Aorta (tissue), 5 donors: ENCODE data around the gene TBC1D10B. TPM values are rescaled to one million over a fixed set of nuclear protein-coding genes. Genes with fewer than 3 reads are reported as not detected.

Source experiments
- ATAC-seq: fragments of 200-7000 bp; cut with Tn5 transposase; one replicate; pipeline ENCODE4 v1.9.1; 2022; ENCODE audit warnings: moderate library complexity; ENCODE audit not compliant: low FRiP score
- DNase-seq, 2 donors: peaks; one replicate each; pipeline ENCODE4 v3.0.0-alpha.2; 2020
- H3K27ac ChIP-seq, 2 donors: one replicate each; pipeline ENCODE4 v1.5.1; 2013; ENCODE audit warnings: low read length in 2 of 2, mild to moderate bottlenecking in 2 of 2, moderate library complexity in 2 of 2, control low read depth in 1 of 2, inconsistent platforms in 1 of 2, low read depth in 1 of 2
- H3K27me3 ChIP-seq, 2 donors: one replicate each; pipeline ENCODE4 v1.6.1; 2013; ENCODE audit warnings: control low read depth in 1 of 2, low read length in 1 of 2, mild to moderate bottlenecking in 1 of 2, moderate library complexity in 1 of 2; ENCODE audit not compliant: insufficient read depth in 2 of 2, control insufficient read depth in 1 of 2
- H3K36me3 ChIP-seq, 2 donors: one replicate each; pipeline ENCODE4 v1.6.1; 2013; ENCODE audit warnings: control low read depth in 1 of 2, low read length in 1 of 2, mild to moderate bottlenecking in 1 of 2; ENCODE audit not compliant: insufficient read depth in 2 of 2, control insufficient read depth in 1 of 2
- H3K4me1 ChIP-seq, 2 donors: one replicate each; pipeline ENCODE4 v1.6.1; 2013; ENCODE audit warnings: low read length in 2 of 2, control low read depth in 1 of 2, mild to moderate bottlenecking in 1 of 2, moderate library complexity in 1 of 2; ENCODE audit not compliant: insufficient read depth in 2 of 2, control insufficient read depth in 1 of 2
- H3K4me3 ChIP-seq, 2 donors: one replicate each; pipeline ENCODE4 v1.5.1; 2013; ENCODE audit warnings: low read length in 2 of 2, control low read depth in 1 of 2, mild to moderate bottlenecking in 1 of 2
- H3K9me3 ChIP-seq: one replicate; pipeline ENCODE4 v1.6.1; 2013; ENCODE audit warnings: mild to moderate bottlenecking, low read length; ENCODE audit not compliant: control insufficient read depth
- WGBS, 2 donors: extraction: QIAGEN DNeasy Blood & Tissue Kit; methylation state at CpG; one replicate each; pipeline ENCODE4 v1.1.7; 2013; 5-methylcytosine and 5-hydroxymethylcytosine counted together
- intact Hi-C, 2 donors: fragments of 100-400 bp; cut with DNase I; formaldehyde crosslinking; loops; one replicate each; pipeline versions ENCODE4 v1.14.2 to v1.15.0; 2022
- polyA plus RNA-seq, 2 donors: library from polyadenylated mRNA; stranded (reverse); fragments of 200-250 nt; gene quantifications; one replicate each; pipeline ENCODE4 v1.2.3, GENCODE V29; 2013
- total RNA-seq, 2 donors: library from RNA; stranded (reverse); fragmentation: NEBNext Ultra II Directional; extraction: Animal tissue kit (Norgen Biotek cat#: 25700); gene quantifications; one replicate each; pipeline ENCODE4 v1.2.1, GENCODE V29; 2021
- donor health status: healthy with polysubstance abuse.
- donor health status: Bipolar disorder and iron deficiency.
- donor health status: DM: no; HTN: no; CAD: no.
- donor health status: DM: no; HTN: no; CAD: no.
- donor health status: DM: yes; HTN: yes; CAD: no.

The TBC1D10B gene
- total and polyA plus RNA-seq, 4 donors: 10.3 to 38.0 (median 26.4) TPM

DNA sequence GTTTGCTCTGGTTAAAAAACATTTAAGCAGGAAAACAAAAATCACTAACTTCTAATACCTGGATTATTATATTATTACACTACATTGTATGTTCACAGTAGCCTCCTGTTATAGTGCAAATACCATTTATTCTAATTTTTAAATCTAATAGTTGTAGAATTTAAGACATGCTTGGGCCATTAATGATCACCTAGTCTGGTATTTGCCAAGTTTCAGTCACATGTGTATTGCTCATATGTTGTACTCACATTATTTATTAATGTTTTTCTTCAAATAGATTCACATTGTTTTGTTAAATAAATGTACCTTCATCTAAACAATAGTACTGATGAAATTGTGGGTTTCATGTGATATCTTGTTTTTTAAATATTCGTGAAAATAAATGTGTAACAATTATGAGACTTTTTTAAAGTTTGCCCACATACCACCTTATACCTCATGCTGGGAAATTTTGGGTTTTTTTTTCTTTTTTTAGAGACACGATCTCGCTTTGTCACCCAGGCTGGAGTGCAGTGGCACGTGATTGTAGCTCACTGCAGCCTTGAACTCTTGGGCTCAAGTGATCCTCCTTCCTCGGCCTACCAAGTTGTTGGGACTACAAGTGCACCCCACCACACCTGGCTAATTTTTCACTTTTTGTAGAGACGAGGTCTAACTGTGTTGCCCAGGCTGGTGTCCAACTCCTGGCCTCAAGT, 43.0 kb upstream of the TBC1D10B start:
- ATAC-seq (no peak), DNase-seq (no peak)
- no peaks in the 10 kb centered on the region for H3K4me1 ChIP-seq
- 73 to 75% methylated on average over 6 of the region's 6 CpGs for WGBS, 2 donors
- no peak overlapping the region for H3K4me3 ChIP-seq
- no peak overlapping the region for H3K27ac ChIP-seq
- intact Hi-C loops: loop anchor here in 1 of 2 donors (10.0 kb wide), 1 partner anchor 288 kb away; the partner anchor contains the start of gene MAPK3
- no peaks in the 10 kb centered on the region for H3K9me3 ChIP-seq
- peaks cover 0 to 5% of the 10 kb centered on the region in 2 donors for H3K36me3 ChIP-seq
- no peaks in the 10 kb centered on the region for H3K27me3 ChIP-seq

DNA sequence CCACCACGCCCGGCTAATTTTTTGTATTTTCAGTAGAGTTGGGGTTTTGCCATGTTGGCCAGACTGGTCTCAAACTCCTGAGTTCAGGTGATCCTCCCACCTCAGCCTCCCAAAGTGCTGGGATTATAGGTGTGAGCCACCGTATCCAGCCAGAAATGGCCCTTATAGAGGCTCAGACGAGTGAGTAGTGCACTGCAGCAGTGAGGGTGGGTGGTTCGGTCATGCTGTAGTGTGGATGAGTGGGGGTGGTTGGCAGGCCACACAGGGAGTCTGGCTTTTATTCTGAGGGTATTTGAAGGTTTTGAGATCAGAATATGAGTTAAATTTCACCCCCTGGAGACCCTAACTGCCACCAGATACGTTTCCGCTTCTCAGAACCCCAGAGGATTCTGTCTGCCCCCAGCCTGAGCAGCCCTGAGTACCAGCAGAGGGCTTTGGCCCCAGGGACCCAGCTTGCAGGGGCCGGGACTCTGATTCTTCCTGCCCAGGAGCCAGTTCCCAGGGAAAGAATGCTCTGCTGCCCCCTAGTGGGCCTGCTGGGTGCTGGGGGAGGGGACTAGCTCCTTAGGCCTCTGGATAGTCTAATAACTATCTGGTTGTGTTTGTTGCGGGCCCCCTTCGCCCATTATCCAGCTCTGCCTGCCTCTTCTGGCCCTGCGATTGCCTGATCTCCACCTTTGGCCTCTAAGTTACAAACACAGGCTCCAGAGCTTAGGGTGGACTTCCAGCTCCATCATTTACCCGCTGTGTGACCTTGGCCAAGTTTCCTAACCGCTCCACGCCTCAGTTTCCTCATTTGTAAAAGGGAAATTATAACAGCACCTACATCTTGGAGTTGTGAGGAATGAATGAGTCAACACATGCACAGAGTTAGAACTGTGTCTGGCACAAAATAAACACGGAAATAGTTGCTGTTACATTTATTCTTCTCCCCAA, 39.1 kb upstream of the TBC1D10B start:
- Histone ChIP-seq H3K27me3 (no peaks in the 10 kb centered on the region), H3K9me3 (no peaks in the 10 kb centered on the region), H3K4me3 (no peak overlapping the region), H3K4me1 (no peaks in the 10 kb centered on the region), H3K36me3 (peaks cover 0 to 5% of the 10 kb centered on the region in 2 donors), H3K27ac (no peak overlapping the region)
- intact Hi-C loops: loop anchor here (2.0 to 10.0 kb wide), 4 partner anchors 285 to 345 kb away; partner anchors contain the start of genes ALDOA (in 1 of the 2), GDPD3 (in 1 of the 2), MAPK3 (in 1 of the 2) and TBX6 (in 1 of the 2)
- DNase-seq (peak; percentile 93 to 97), ATAC-seq (peak; percentile 88)
- 30 to 34% methylated on average over 15 of the region's 15 CpGs for WGBS, 2 donors

DNA sequence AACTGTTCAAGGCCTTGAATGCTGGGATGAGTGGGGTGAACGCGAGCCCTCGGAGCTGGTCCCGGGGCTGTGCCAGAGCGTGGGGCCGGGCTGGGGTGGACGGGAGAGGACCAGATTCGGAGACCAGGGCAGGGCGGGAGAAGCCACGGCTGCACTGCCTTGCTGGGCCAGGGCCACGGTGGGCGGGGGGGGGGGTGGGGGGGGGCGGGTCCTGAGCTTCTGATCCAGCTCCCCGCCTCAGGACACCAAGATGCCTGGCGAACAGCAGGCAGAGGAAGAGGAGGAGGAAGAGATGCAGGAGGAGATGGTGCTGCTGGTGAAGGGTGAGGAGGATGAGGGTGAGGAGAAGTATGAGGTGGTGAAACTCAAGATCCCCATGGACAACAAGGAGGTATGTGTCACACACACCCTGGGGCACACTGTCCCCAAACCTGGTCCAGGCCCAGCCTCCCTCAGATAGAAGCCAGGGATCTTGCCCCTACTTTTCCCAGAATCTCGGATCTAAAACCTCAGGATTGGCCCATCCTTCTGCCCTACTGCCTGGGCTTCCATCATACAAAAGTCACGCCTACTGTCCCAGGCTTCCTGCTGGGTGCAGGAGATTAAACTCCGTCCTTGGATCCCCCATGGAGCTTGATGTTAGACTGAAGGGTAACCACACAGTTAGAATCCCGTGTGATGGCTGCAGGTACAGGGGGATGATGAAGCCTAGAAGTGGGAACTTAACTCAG, 37.7 kb upstream of the TBC1D10B start:
- Histone ChIP-seq H3K27ac (peak overlapping the region; percentile 59 to 82), H3K27me3 (no peaks in the 10 kb centered on the region), H3K36me3 (peaks cover 0 to 3% of the 10 kb centered on the region in 2 donors), H3K9me3 (no peaks in the 10 kb centered on the region), H3K4me3 (peak overlapping the region; percentile 60 to 66), H3K4me1 (no peaks in the 10 kb centered on the region)
- intact Hi-C loops: loop anchor here in 1 of 2 donors (2.0 to 10.0 kb wide), 3 partner anchors 295 to 343 kb away; partner anchors contain the start of genes ALDOA, GDPD3, TBX6 and YPEL3
- 6 to 8% methylated on average over 16 to 19 of the region's 19 CpGs for WGBS, 2 donors
- DNase-seq (no peak), ATAC-seq (peak; percentile 19)

DNA sequence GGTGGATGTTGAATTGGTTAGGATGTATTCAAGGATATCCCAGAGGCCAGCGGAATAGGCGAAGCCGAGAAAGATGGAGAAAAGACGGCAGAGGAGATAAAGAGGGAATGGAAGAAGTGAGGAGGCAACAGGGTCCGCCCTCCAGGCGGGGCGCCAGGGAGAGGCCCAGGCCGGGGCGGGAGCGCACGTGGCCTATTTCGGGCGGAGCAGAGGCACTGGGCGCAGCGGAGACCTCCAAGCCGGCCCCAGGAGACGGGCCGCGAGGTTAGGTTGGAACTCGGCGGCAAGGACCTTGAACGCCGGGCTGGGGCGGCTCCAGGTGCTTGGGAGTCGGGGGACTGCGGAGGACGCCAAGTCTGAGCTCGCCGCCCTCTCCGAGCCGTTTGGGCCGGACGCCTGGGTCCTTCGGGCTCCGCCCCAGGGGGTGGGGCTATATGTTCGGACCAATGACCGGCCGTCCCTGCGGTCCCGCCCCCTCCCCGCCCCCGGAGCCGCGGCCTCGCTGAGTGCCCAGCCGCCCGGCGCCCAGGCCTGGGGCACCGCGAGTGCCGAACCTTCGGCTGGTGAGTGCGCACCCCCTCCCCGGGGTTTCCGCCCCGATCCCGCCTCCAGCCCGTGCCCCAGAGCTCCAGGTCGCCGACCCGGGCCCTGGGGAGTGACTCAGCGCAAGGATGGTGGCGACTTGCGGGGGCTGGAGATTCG, 37.0 kb upstream of the TBC1D10B start, which contains the start of gene ZNF771:
ZNF771 (plus strand) TSS at position 505 of the 702 bp plus-strand sequence. CDS start 448 bp downstream, outside the sequence.
- peaks cover 0 to 3% of the 10 kb centered on the region in 2 donors for H3K36me3 ChIP-seq
- peak within 1 kb of the TSS; percentile 59 to 82 for H3K27ac ChIP-seq
- 0% methylated on average over 62 to 65 of the region's 65 CpGs for WGBS, 2 donors
- ATAC-seq (peak; percentile 96), DNase-seq (peak; percentile 96 to 97)
- peak within 1 kb of the TSS; percentile 60 to 66 for H3K4me3 ChIP-seq
- intact Hi-C loops: loop anchor here in 1 of 2 donors (10.0 kb wide), 2 partner anchors 312 to 342 kb away; partner anchors contain the start of genes ALDOA, TBX6 and YPEL3
- H3K4me1 ChIP-seq: no peaks in the 10 kb centered on the region
- H3K27me3 ChIP-seq: no peaks in the 10 kb centered on the region
- no peaks in the 10 kb centered on the region for H3K9me3 ChIP-seq

DNA sequence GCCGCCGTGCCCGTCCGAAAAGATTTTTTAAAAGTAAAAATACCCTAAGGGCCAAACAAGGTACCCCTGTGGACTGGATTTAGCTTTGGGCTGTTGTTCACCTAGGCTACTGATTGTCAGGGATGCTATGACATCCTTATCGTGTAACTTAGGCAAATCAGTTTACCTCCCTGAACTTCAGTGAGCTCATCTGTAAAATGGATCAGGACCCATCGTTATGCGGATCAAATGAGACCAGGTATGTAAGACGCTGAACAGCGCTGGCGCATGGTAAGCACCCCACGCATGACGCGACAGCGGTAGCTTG, 36.5 kb upstream of the TBC1D10B start:
- Histone ChIP-seq H3K4me1 (no peaks in the 10 kb centered on the region), H3K36me3 (peaks cover 0 to 3% of the 10 kb centered on the region in 2 donors), H3K9me3 (no peaks in the 10 kb centered on the region), H3K27me3 (no peaks in the 10 kb centered on the region), H3K4me3 (peak overlapping the region in 1 of 2 donors; percentile 66), H3K27ac (peak overlapping the region in 1 of 2 donors; percentile 55)
- intact Hi-C loops: loop anchor here in 1 of 2 donors (10.0 kb wide), 2 partner anchors 312 to 342 kb away; partner anchors contain the start of genes ALDOA, TBX6 and YPEL3
- ATAC-seq (no peak), DNase-seq (no peak)
- 11 to 16% methylated on average over 14 of the region's 14 CpGs for WGBS, 2 donors

DNA sequence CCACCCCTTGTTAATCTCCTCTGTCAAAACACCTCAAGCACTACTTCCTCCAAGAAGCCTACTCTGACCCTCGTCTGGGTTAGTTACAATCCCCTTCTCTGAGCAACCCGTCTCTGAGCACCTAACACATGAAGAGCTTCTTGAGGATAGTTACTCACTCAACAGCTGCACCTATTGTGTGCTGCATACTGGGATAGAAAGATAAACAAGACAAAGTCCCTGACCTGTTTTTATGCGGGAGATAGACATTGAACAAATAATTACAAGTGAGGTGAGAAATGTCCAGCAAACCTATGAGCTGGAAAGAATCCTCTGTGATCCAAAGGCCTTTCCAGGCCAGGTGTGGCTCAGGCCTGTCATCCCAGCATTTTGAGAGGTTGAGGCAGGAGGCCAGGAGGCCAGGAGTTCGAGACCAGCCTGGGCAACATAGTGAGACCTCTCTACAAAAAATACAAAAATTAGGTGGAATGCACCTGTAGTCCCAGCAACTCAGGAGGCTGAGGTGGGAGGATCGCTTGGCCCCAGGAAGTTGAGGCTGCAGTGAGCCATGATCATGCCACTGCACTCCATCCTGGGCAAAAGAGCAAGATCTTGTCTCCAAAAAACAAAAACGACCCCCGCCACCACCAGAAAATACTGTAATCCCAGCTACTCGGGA, 31.6 kb upstream of the TBC1D10B start:
- intact Hi-C loops: loop anchor here in 1 of 2 donors (10.0 kb wide), 2 partner anchors 307 to 337 kb away; partner anchors contain the start of genes ALDOA, TBX6 and YPEL3
- no peak overlapping the region for H3K27ac ChIP-seq
- peaks cover 0 to 2% of the 10 kb centered on the region in 2 donors for H3K4me1 ChIP-seq
- no peaks in the 10 kb centered on the region for H3K36me3 ChIP-seq
- ATAC-seq (no peak), DNase-seq (no peak)
- H3K9me3 ChIP-seq: no peaks in the 10 kb centered on the region
- no peak overlapping the region for H3K4me3 ChIP-seq
- no peaks in the 10 kb centered on the region for H3K27me3 ChIP-seq
- WGBS, 2 donors: 77 to 78% methylated on average over 8 of the region's 8 CpGs

DNA sequence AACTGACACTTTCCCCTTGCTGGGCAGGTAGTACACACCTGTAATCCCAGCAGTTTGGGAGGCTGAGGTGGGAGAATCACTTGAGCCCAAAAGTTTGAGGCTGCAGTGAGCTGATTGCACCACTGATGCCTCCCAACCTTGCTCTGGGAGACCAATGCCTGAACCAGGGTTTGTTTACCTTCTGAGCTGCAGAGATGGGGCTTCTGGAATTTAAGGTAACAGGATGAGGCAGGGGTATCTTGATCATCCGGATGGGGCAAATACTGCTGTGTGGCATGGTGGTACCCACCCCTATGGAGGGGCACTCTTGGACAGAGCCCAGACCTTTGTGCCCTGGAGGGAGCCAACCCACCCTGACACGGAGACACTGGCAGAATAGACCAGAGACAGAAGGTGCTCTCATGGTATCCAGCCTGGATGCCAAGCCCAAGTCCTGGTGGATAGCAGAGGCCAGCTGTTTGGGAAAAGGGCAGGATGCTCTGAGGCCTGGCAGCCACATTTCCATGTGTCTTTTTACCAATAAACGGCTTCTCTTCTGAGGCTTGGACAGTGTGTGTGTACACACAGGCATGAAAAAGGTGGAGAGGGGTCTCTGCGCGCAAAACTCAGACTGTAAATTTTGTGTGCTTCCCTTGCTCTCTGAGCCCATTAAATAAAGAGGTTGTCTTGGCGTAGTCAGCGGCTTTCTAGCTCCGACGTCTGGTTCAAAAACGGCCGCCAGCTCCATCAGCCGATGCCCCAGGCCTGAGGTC, 29.3 kb upstream of the TBC1D10B start:
- peak overlapping the region; percentile 19 to 91 for H3K27ac ChIP-seq
- intact Hi-C loops: loop anchor here in 1 of 2 donors (10.0 kb wide), 2 partner anchors 305 to 335 kb away; partner anchors contain the start of genes ALDOA, TBX6 and YPEL3
- no peaks in the 10 kb centered on the region for H3K9me3 ChIP-seq
- no peaks in the 10 kb centered on the region for H3K36me3 ChIP-seq
- no peak for ATAC-seq
- 6% methylated on average over 12 of the region's 12 CpGs for WGBS, 2 donors
- no peak for DNase-seq
- no peaks in the 10 kb centered on the region for H3K27me3 ChIP-seq
- peaks cover 0 to 2% of the 10 kb centered on the region in 2 donors for H3K4me1 ChIP-seq
- H3K4me3 ChIP-seq: peak overlapping the region; percentile 46 to 94
